ENCODE results near the gene RAB36. TPM values are rescaled to one million over a fixed set of nuclear protein-coding genes. Genes with fewer than 3 reads are reported as not detected.

Gene RAB36
- polyA plus RNA-seq, 3 donors: 0.37 to 0.78 (median 0.49) TPM

DNA sequence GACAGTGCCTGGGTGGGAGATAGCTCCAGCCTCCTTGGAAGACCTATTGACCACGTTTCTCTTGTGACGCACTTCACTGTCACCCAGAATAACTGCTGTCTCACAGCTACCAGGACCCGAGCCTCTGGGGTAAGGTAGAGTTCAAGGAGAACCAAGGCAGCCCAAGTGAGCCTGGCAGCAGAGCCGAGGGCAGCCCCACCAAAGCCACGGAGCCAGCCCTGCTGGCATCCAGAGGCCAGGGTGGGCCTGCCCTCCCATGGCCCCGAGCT is 36.3 kb upstream of the RAB36 start:
- Mint-ChIP-seq H3K9me3 (no peaks in the 10 kb centered on the region), H3K27me3 (ENCODE audit: low read depth in 3 of 3) (peaks cover 0 to 3% (median 0%) of the 10 kb centered on the region in 3 donors), H3K4me3 (no peak overlapping the region), H3K27ac (no peak overlapping the region), H3K4me1 (no peaks in the 10 kb centered on the region), H3K36me3 (no peaks in the 10 kb centered on the region)
- TF ChIP-seq, protein P1, sequence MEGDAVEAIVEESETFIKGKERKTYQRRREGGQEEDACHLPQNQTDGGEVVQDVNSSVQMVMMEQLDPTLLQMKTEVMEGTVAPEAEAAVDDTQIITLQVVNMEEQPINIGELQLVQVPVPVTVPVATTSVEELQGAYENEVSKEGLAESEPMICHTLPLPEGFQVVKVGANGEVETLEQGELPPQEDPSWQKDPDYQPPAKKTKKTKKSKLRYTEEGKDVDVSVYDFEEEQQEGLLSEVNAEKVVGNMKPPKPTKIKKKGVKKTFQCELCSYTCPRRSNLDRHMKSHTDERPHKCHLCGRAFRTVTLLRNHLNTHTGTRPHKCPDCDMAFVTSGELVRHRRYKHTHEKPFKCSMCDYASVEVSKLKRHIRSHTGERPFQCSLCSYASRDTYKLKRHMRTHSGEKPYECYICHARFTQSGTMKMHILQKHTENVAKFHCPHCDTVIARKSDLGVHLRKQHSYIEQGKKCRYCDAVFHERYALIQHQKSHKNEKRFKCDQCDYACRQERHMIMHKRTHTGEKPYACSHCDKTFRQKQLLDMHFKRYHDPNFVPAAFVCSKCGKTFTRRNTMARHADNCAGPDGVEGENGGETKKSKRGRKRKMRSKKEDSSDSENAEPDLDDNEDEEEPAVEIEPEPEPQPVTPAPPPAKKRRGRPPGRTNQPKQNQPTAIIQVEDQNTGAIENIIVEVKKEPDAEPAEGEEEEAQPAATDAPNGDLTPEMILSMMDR (IDR thresholded peaks at IDR 0.05): no peak
- 90% methylated on average over 2 of the region's 6 CpGs for WGBS (ENCODE audit: insufficient coverage)
- no peak for DNase-seq
- intact Hi-C loops (cut with micrococcal nuclease): no loop called here
- Histone ChIP-seq H3K4me3 (replicated peaks in 1 of 3; ENCODE audit: low read depth in 2 of 3, low read length in 3 of 3) (no peak overlapping the region), H3K27me3 (ENCODE audit: control insufficient read depth in 2 of 2, insufficient read depth in 2 of 2, low read length in 2 of 2) (no peaks in the 10 kb centered on the region), H3K27ac (ENCODE audit: low read depth in 1 of 2, low read length in 2 of 2) (no peak overlapping the region), H3K36me3 (replicated peaks in 1 of 2; ENCODE audit: control insufficient read depth in 1 of 2, insufficient read depth in 2 of 2, low read length in 2 of 2) (no peaks in the 10 kb centered on the region), H3K4me1 (ENCODE audit: control insufficient read depth in 1 of 2, insufficient read depth in 2 of 2, low read length in 2 of 2) (no peaks in the 10 kb centered on the region), H3K9ac (ENCODE audit: insufficient read depth, low read length, poor library complexity, severe bottlenecking) (no peak overlapping the region), H3K79me2 (ENCODE audit: insufficient read depth, low read length) (no peaks in the 10 kb centered on the region), H4K20me1 (ENCODE audit: insufficient read depth, low read length) (no peaks in the 10 kb centered on the region), H2AFZ (ENCODE audit: insufficient read depth, low read depth, low read length, poor library complexity, severe bottlenecking) (no peak overlapping the region), H3K9me3 (replicated peaks in 1 of 2; ENCODE audit: control insufficient read depth in 1 of 2, insufficient read depth in 1 of 2, low read length in 2 of 2) (no peaks in the 10 kb centered on the region), H3K4me2 (replicated peaks; ENCODE audit: extremely low read depth, low read length, poor library complexity, severe bottlenecking) (no peak overlapping the region)

DNA sequence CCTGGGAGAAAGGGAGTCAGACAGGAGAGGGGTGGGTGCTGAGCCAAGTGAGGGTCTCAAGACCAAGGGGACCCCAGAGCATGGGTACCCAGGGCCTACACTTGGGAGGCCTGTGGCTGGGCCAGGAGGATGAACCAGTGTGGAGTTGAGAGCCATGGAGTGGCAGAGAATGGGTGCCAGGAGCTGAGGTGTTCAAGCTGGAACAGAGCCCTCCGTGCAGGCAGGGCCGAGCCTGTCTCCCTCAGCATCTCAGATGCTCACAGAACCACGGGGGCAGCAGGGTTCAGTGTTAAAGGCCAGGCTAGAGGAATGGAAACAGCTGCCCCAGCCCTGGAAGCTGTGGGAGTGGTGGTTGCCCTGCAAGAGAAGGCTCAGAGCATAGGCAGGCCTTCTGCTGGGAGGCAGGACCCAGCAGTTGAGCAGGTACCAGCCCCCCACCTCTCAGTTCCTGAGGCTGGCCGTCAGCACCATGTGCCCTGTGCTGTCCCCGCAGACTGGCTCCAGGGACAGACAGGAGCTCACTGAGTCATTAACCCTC is 35.8 kb upstream of the RAB36 start:
- Histone ChIP-seq H3K27ac (ENCODE audit: low read depth in 1 of 2, low read length in 2 of 2) (no peak overlapping the region), H3K4me1 (ENCODE audit: control insufficient read depth in 1 of 2, insufficient read depth in 2 of 2, low read length in 2 of 2) (no peaks in the 10 kb centered on the region), H2AFZ (ENCODE audit: insufficient read depth, low read depth, low read length, poor library complexity, severe bottlenecking) (no peak overlapping the region), H3K4me3 (replicated peaks in 1 of 3; ENCODE audit: low read depth in 2 of 3, low read length in 3 of 3) (no peak overlapping the region), H4K20me1 (ENCODE audit: insufficient read depth, low read length) (no peaks in the 10 kb centered on the region), H3K9ac (ENCODE audit: insufficient read depth, low read length, poor library complexity, severe bottlenecking) (no peak overlapping the region), H3K4me2 (replicated peaks; ENCODE audit: extremely low read depth, low read length, poor library complexity, severe bottlenecking) (no peak overlapping the region), H3K36me3 (replicated peaks in 1 of 2; ENCODE audit: control insufficient read depth in 1 of 2, insufficient read depth in 2 of 2, low read length in 2 of 2) (no peaks in the 10 kb centered on the region), H3K27me3 (ENCODE audit: control insufficient read depth in 2 of 2, insufficient read depth in 2 of 2, low read length in 2 of 2) (no peaks in the 10 kb centered on the region), H3K79me2 (ENCODE audit: insufficient read depth, low read length) (no peaks in the 10 kb centered on the region), H3K9me3 (replicated peaks in 1 of 2; ENCODE audit: control insufficient read depth in 1 of 2, insufficient read depth in 1 of 2, low read length in 2 of 2) (no peaks in the 10 kb centered on the region)
- Mint-ChIP-seq H3K4me3 (no peak overlapping the region), H3K4me1 (no peaks in the 10 kb centered on the region), H3K27ac (no peak overlapping the region), H3K27me3 (ENCODE audit: low read depth in 3 of 3) (peaks cover 0 to 3% (median 0%) of the 10 kb centered on the region in 3 donors), H3K9me3 (no peaks in the 10 kb centered on the region), H3K36me3 (no peaks in the 10 kb centered on the region)
- 80% methylated on average over 2 of the region's 5 CpGs for WGBS (ENCODE audit: insufficient coverage)
- TF ChIP-seq, protein P1 (IDR thresholded peaks at IDR 0.05): no peak
- no peak for DNase-seq
- intact Hi-C loops (cut with micrococcal nuclease): no loop called here
